K562 (cell line): ENCODE measurements around the gene NIPAL3. TPM values are rescaled to one million over a fixed set of nuclear protein-coding genes. Genes with fewer than 3 reads are reported as not detected.

ENCODE experiments used
- ATAC-seq: fragments of 200-7000 bp; cut with Tn5 transposase; 3 replicates; pipeline ENCODE4 v1.9.1; 2020; ENCODE audit warnings: moderate library complexity
- BruUV-seq: library from RNA; stranded (reverse); fragments of 400-500 nt; replicated peaks from 2 replicates; lab custom pipeline; 2021; lab: Mats Ljungman, UMichigan
- CTCF ChIA-PET: fragments of 300-600 bp; formaldehyde crosslinking; extraction: SDS; loops from one replicate; lab custom pipeline; 2021; ENCODE audit warnings: low intra/inter-chr PET ratio; lab: Yijun Ruan, JAX
- POLR2A ChIA-PET: fragments of 300-600, 350-650 bp; sonication (Branson Sonifier 250); formaldehyde crosslinking; extraction: SDS; loops from one replicate; lab custom pipeline; 2021; ENCODE audit warnings: antibody characterized with exemption, inconsistent platforms; lab: Yijun Ruan, JAX
- DNase-seq, 4 experiments: peaks; one replicate each; pipeline versions ENCODE4 v3.0.0 to v3.0.0-alpha.2; 2011 to 2018; ENCODE audit warnings: low spot score in 3 of 4, mixed read lengths in 3 of 4; ENCODE audit errors: extremely low read depth in 1 of 4
- FAIRE-seq: peaks from 2 replicates; lab custom pipeline; 2011; peaks lifted over from hg19 to GRCh38; lab: Jason Lieb, UNC
- H2AFZ ChIP-seq: 2 replicates; pipeline ENCODE4 v1.6.0; 2011; ENCODE audit warnings: low read depth, low read length, control low read depth, inconsistent platforms
- H3K27ac ChIP-seq: fragments of 200-600 bp; 3 replicates; pipeline ENCODE4 v1.8.0; 2011; ENCODE audit warnings: low read depth, mild to moderate bottlenecking, control low read depth, inconsistent platforms, low read length, moderate library complexity, mixed read lengths; ENCODE audit errors: extremely low read depth
- H3K27me3 ChIP-seq, 2 experiments: fragments of 300-600 bp in 1 of 2; 2 replicates in 1 of 2; 3 replicates in 1 of 2; pipeline versions ENCODE4 v1.6.0 to v1.8.0; 2011; ENCODE audit warnings: inconsistent platforms in 2 of 2, low read length in 2 of 2, mild to moderate bottlenecking in 1 of 2, mixed read lengths in 1 of 2, moderate library complexity in 1 of 2; ENCODE audit not compliant: control insufficient read depth in 2 of 2, insufficient read depth in 2 of 2
- H3K36me3 ChIP-seq: fragments of 300-600 bp; 3 replicates; pipeline ENCODE4 v1.8.0; 2011; ENCODE audit warnings: mild to moderate bottlenecking, low read length, inconsistent platforms; ENCODE audit not compliant: control insufficient read depth, insufficient read depth
- H3K4me1 ChIP-seq, 2 experiments: fragments of 200-600 bp in 1 of 2; replicated peaks in 1 of 2; 2 replicates in 1 of 2; 3 replicates in 1 of 2; pipeline versions ENCODE4 v1.5.1 to v1.8.0; 2011; ENCODE audit warnings: inconsistent platforms in 2 of 2, low read length in 2 of 2, mild to moderate bottlenecking in 1 of 2, mixed read lengths in 1 of 2, moderate library complexity in 1 of 2; ENCODE audit not compliant: control insufficient read depth in 2 of 2, insufficient read depth in 2 of 2
- H3K4me2 ChIP-seq: 2 replicates; pipeline ENCODE4 v1.6.1; 2011; ENCODE audit warnings: low read length, control low read depth, inconsistent platforms, mixed read lengths; ENCODE audit not compliant: insufficient read depth
- H3K4me3 ChIP-seq: fragments of 200-600 bp; sonication (generic), shearing (Covaris generic); 2 replicates; pipeline ENCODE4 v1.5.1; 2016; ENCODE audit warnings: control low read depth, inconsistent platforms
- H3K79me2 ChIP-seq: fragments of 200-600 bp; 3 replicates; pipeline ENCODE4 v1.8.0; 2011; ENCODE audit warnings: low read length, inconsistent platforms; ENCODE audit not compliant: control insufficient read depth, insufficient read depth
- H3K9ac ChIP-seq, 2 experiments: 2 replicates each; pipeline versions ENCODE4 v1.6.0 to v1.6.1; 2011; ENCODE audit warnings: low read depth in 2 of 2, low read length in 2 of 2, control low read depth in 1 of 2, inconsistent platforms in 1 of 2, mild to moderate bottlenecking in 1 of 2, mixed read lengths in 1 of 2; ENCODE audit not compliant: insufficient read depth in 1 of 2
- H3K9me1 ChIP-seq: one replicate; pipeline ENCODE4 v1.6.0; 2011; ENCODE audit warnings: inconsistent platforms, mild to moderate bottlenecking, low read length, moderate library complexity; ENCODE audit not compliant: control insufficient read depth, insufficient read depth
- H3K9me3 ChIP-seq: replicated peaks from 2 replicates; pipeline ENCODE4 v1.5.1; 2011; ENCODE audit warnings: low read depth, low read length, inconsistent platforms; ENCODE audit not compliant: control insufficient read depth, insufficient read depth
- H4K20me1 ChIP-seq: replicated peaks from 2 replicates; pipeline ENCODE4 v1.6.1; 2011; ENCODE audit warnings: low read length, inconsistent platforms, mixed read lengths; ENCODE audit not compliant: control insufficient read depth, insufficient read depth
- ASH1L ChIP-seq: fragments of 450-650 bp; IDR thresholded peaks from 2 replicates; pipeline ENCODE4 v1.6.1; 2018; ENCODE audit warnings: borderline replicate concordance, mild to moderate bottlenecking, low read depth; ENCODE audit not compliant: partially characterized antibody
- BCOR ChIP-seq: fragments of 450-650 bp; IDR thresholded peaks from 2 replicates; pipeline ENCODE4 v1.6.1; 2016
- BRD9 ChIP-seq: fragments of 450-650 bp; IDR thresholded peaks from 2 replicates; pipeline ENCODE4 v1.6.1; 2018; ENCODE audit warnings: low read depth; ENCODE audit not compliant: partially characterized antibody
- CBX1 ChIP-seq: sonication (generic); IDR thresholded peaks from 2 replicates; pipeline ENCODE4 v1.6.1; 2016; ENCODE audit warnings: antibody characterized with exemption, low read depth, mild to moderate bottlenecking
- CC2D1A ChIP-seq: fragments of 450-650 bp; IDR thresholded peaks from 2 replicates; pipeline ENCODE4 v1.6.1; 2017; ENCODE audit warnings: mild to moderate bottlenecking
- FOS ChIP-seq: IDR thresholded peaks from 3 replicates; pipeline ENCODE4 v1.6.1; 2011; ENCODE audit not compliant: insufficient read length; ENCODE audit errors: extremely low read depth
- LCOR ChIP-seq: sonication (generic); formaldehyde crosslinking; IDR thresholded peaks from 2 replicates; pipeline ENCODE4 v1.8.0; 2022; ENCODE audit warnings: mild to moderate bottlenecking, missing genetic modification reagents
- MBD2 ChIP-seq: sonication (generic); IDR thresholded peaks from 2 replicates; pipeline ENCODE4 v1.6.1; 2016; ENCODE audit warnings: low read depth, borderline replicate concordance
- NFIC ChIP-seq: fragments of 450-650 bp; IDR thresholded peaks from 2 replicates; pipeline ENCODE4 v1.6.1; 2017; ENCODE audit warnings: mild to moderate bottlenecking, inconsistent platforms
- NFYB ChIP-seq: IDR thresholded peaks from 2 replicates; pipeline ENCODE4 v1.6.1; 2011; ENCODE audit warnings: mild to moderate bottlenecking, moderate library complexity; ENCODE audit not compliant: insufficient read length; ENCODE audit errors: extremely low read depth
- RBM25 ChIP-seq: fragments of 200-400 bp; formaldehyde crosslinking; IDR thresholded peaks from 2 replicates; pipeline ENCODE4 v1.6.1; 2018; ENCODE audit warnings: low read length, low read depth, moderate library complexity; ENCODE audit not compliant: severe bottlenecking
- ZNF316 ChIP-seq: fragments of 450-650 bp; IDR thresholded peaks from 2 replicates; pipeline ENCODE4 v1.6.1; 2016
- WGBS: fragments of 100-300 bp; shearing (Covaris generic); methylation state at CpG from one replicate; pipeline ENCODE4 v1.1.6; 2016; ENCODE audit warnings: low coverage, mixed read lengths; ENCODE audit not compliant: insufficient coverage; ENCODE audit errors: missing lambda C conversion rate; 5-methylcytosine and 5-hydroxymethylcytosine counted together
- in situ Hi-C: fragments of 300-500 bp; cut with MboI; formaldehyde crosslinking; loops from 4 replicates; pipeline ENCODE4 v1.15.0; 2018; ENCODE audit warnings: inconsistent platforms, mixed read lengths
- intact Hi-C: fragments of 100-400 bp; cut with micrococcal nuclease; formaldehyde crosslinking; loops from 2 replicates; pipeline ENCODE4 v1.14.2; 2022
- polyA plus RNA-seq, 8 experiments: library from polyadenylated mRNA; depleted of rRNA in 4 of 8; stranded (reverse) in 5 of 8; unstranded in 3 of 8; fragments of >200 nt; fragmentation: Nextera tagmentation in 2 of 8; fragmentation: Illumina TruSeq in 1 of 8; extraction: Ambion mirVana in 2 of 8; extraction: Trizol in 1 of 8; gene quantifications; 2 replicates each; pipeline versions ENCODE4 v1.2.1 to v1.2.3, GENCODE V29; 2011 to 2014; ENCODE audit warnings: inconsistent platforms in 1 of 8, missing spikeins in 1 of 8
- total RNA-seq, 7 experiments: library from RNA; depleted of rRNA in 6 of 7; stranded (reverse); fragments of >200 nt in 6 of 7; fragmentation: Illumina TruSeq in 2 of 7; extraction: Trizol in 2 of 7; gene quantifications; 2 replicates each; pipeline versions ENCODE4 v1.2.1 to v1.2.3, GENCODE V29; 2011 to 2021; ENCODE audit warnings: low replicate concordance in 1 of 7
- TF ChIP-seq, protein P1 (sequence below): sonication (generic); formaldehyde crosslinking; IDR thresholded peaks from 2 replicates; pipeline ENCODE4 v1.8.1; 2023; ENCODE audit warnings: mild to moderate bottlenecking, missing genetic modification reagents, moderate library complexity

NIPAL3 gene
- total and polyA plus RNA-seq, 9 of the 15 experiments (the other 6 are each of a cell fraction or from before 2014, with no cell fraction given), result 10.5 to 26.3 (median 16.0) TPM

DNA sequence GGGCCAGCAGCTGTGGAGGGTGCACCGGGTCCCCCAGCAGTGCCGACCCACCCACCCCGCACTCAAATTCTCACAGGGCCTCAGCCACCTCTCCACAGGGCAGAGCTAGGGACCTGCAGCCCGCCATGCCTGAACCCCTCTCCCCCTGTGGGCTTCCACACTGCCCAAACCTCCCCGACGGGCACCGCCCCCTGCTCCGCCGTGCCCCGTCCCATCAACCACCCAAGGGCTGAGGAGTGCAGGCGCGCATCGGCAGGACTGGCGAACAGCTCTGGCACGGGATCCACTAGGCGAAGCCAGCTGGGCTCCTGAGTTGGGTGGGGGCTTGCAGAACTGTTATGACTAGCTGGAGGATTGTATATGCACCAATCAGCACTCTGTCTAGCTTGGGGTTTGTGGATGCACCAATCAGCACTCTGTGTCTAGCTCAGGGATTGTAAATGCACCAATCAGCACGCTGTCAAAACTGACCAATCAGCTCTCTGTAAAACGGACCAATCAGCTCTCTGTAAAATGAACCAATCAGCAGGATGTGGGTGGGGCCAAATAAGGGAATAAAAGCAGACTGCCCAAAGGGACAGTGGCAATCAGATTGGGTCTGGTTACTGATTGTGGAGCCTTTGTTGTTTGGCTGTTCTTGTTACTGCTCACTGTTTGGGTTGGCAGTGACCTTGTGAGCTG is 74.6 kb downstream of the NIPAL3 start:
- Histone ChIP-seq H3K4me1 (no peaks in the 10 kb centered on the region; a peak in 2 of 5 replicates), H3K9me1 (no peaks in the 10 kb centered on the region), H3K4me2 (no peak overlapping the region), H3K9ac (no peak overlapping the region), H3K36me3 (no peaks in the 10 kb centered on the region), H3K79me2 (no peaks in the 10 kb centered on the region), H3K27me3 (peaks cover 6 to 19% of the 10 kb centered on the region in 2 experiments; a peak in 4 of 5 replicates), H4K20me1 (no peaks in the 10 kb centered on the region), H3K4me3 (no peak overlapping the region), H3K9me3 (peaks cover 15% of the 10 kb centered on the region), H2AFZ (0 out of 2 replicates have a peak overlapping the region, but pooled peaks have one; percentile 38), H3K27ac (no peak overlapping the region)
- POLR2A ChIA-PET, result interaction anchor here (0.6 to 2.6 kb wide), 4 partner anchors 9 to 408 kb away, joined by 3 to 11 read pairs (median 5); no protein-coding TSS in a partner anchor
- DNase-seq (no peak), FAIRE-seq (no peak), ATAC-seq (peak; percentile 54; the same call in 2 of the 3 replicates)
- CTCF ChIA-PET, result interaction anchor here (0.6 kb wide), 1 partner anchor 18 kb away, joined by 3 read pairs; no protein-coding TSS in a partner anchor
- BruUV-seq, result no TSS peak
- intact Hi-C loops (no loop called here), in situ Hi-C loops (no loop called here)
- TF ChIP-seq, protein P1, sequence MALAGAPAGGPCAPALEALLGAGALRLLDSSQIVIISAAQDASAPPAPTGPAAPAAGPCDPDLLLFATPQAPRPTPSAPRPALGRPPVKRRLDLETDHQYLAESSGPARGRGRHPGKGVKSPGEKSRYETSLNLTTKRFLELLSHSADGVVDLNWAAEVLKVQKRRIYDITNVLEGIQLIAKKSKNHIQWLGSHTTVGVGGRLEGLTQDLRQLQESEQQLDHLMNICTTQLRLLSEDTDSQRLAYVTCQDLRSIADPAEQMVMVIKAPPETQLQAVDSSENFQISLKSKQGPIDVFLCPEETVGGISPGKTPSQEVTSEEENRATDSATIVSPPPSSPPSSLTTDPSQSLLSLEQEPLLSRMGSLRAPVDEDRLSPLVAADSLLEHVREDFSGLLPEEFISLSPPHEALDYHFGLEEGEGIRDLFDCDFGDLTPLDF (CRISPR knock-in tag), result 0 out of 2 replicates have a peak, but pooled peaks have one; percentile 31
- TF ChIP-seq NFYB (peak; percentile 95), BCOR (no peak), CC2D1A (peak; percentile 60; the same call in 1 of the 2 replicates), ZNF316 (0 out of 2 replicates have a peak, but pooled peaks have one; percentile 34), LCOR (CRISPR knock-in tag) (no peak), MBD2 (0 out of 2 replicates have a peak, but pooled peaks have one; percentile 29), NFIC (no peak), CBX1 (0 out of 2 replicates have a peak, but pooled peaks have one; percentile 20), BRD9 (no peak), RBM25 (peak; percentile 81), FOS (peak; percentile 33), ASH1L (peak; percentile 71)
- WGBS, result 70% methylated on average over 17 of the region's 18 CpGs
